ENCODE data around the gene ARMS2.

ARMS2 gene

GRCh38 chr10:122473116-122473515, 18.7 kb downstream of the ARMS2 start:
- no peak for DNase-seq (ENCODE audit: low read depth)

GRCh38 chr10:122474131-122474818, 19.8 kb downstream of the ARMS2 start:
- DNase-seq (ENCODE audit: low read depth): no peak

GRCh38 chr10:122475100-122475499, 20.6 kb downstream of the ARMS2 start:
- DNase-seq (ENCODE audit: low read depth): peak; percentile 35

DNA sequence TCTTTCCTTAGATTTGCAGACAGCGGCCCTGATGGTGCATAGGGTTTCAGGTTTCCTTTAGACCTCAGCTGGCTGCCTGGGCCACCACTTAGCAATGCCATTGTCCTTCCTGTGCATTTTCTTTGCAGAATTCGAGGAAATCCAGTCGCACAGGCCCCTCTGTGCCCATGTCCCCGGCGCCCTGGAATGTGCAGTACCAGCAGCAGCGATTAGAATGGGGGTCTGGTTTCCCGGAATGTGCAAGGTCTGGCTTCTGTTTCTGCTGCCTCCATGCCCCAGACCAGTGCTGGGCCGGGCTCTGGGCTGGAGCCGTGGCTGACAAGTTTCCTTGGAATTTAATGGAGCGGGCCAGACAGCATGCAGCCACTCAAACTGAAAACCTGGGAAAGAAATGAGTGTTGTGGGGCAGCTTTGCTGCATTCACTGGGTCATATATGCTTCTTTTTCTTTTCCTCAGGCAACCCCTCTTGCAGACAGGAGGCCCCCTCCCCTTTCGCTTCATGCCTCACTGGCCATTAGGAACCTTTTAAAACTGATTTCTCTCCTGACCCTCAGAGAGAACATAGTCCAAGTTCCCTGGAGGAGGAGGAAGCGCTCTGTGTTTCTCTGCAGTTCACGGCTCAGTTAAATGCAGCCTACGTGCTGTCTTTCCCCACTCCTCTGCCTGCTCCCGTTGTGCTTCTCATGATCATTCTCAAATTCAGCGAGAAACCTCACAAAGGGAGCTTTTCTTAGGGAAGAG, 21.3 kb downstream of the ARMS2 start:
- DNase-seq (ENCODE audit: low read depth): no peak

- no peak for DNase-seq (ENCODE audit: low read depth)
Measured at GRCh38 chr10:122476333-122476695, 21.9 kb downstream of the ARMS2 start.

GRCh38 chr10:122477436-122477835, 23.0 kb downstream of the ARMS2 start:
- DNase-seq (ENCODE audit: low read depth): no peak

- no peak for DNase-seq (ENCODE audit: low read depth)
Measured at GRCh38 chr10:122478971-122479370, 24.5 kb downstream of the ARMS2 start.

DNA sequence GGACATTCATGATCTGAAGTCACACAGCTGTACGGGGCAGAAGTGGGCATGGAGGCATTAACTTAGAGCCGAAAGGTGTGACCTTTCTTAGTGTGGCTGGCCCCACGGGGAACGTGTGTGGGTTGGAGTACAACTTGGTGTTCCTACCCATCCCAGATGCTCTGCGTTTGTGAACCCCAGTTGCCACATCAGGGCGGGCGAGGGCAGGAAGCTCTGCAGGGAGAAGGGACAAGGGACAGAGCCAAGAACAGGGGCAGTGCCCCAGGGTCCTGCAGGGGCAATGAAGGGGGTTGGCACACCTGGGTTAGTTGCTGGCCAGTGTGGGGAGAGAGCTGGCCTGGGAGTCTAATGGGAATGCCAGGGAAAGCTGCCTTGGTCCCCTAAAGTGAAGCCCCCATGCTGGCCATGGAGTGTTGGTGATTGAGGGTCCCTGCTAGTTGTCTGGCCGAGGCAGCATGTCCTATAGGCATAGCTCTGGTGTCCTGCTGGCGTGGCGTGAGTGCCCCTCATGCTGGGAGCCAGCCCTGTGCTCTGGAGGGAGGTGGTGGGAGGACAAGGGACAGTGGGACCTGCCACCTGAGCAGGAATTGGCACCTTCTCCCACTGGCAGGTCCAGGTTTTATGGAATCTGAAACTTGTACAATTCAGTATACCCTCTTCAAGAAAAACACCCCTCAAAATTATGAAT, 25.8 kb downstream of the ARMS2 start:
- no peak for DNase-seq (ENCODE audit: low read depth)

DNA sequence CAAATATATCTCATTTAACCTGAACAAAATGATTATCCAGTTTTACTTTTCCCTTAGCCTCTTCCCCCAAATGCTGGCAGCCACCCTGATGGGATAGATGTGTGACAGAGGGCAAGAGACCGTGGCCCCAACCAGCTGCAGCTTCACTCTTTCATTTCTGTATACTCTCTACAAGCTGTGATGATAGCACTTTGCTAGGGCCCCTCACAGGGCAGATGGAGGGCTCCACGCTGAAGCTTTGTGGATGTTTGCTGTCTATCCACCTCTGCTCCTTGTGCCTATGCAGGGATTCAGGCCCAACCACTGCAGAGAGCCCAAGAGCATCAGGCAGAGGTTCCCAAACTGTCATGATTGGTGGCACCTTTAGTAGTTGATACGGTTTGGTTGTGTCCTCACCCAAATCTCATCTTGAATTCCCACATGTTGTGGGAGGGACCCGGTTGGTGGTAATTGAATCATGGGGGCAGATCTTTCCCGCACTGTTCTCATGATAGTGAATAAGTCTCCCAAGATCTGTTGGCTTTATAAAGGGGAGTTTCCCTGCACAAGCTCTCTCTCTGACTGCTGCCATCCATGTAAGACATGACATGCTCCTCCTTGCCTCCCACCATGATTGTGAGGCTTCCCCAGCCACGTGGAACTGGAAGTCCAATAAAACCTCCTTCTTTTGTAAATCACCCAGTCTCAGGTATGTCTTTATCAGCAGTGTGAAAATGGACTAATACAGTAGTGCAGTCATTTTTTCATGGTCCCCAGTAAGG, 27.0 kb downstream of the ARMS2 start:
- DNase-seq (ENCODE audit: low read depth): no peak

DNA sequence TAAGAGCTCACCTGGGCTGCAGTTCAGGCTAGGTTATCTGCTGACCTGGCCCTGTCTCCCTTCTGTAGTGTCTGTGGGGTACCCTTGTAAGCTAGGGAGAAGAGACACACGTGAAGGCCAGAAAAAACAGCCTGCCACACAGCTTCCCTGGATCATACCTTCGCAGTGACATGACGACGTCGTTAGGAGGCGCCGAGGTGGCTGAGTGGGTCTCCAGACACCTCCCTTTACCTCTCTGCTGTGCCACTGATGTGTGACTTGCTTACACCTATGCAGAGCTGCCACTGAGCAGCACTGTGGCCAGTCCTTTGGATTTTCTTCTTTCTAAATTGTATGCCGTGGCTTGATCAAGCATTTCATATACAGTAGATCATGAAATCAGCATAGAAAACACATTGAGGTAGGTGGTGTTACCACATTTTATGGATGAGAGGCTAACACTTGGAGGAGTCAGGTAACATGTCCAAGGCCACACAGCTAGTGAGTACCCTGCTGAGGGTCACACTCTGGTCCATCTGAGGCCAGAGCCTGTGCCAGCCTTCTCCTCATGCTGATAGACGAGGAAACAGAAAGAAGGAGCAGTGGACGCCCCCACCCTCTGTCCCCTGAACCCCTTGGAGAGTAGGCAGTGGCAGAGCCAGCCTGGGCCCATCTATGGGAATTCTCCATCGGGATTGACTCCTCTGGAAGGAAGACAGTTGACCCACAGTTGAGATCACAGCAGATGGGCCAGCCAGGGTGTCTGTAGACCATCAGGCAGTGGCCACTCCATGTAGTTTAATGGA, 30.0 kb downstream of the ARMS2 start:
- no peak for DNase-seq (ENCODE audit: low read depth)

- peak; percentile 42 for DNase-seq (ENCODE audit: low read depth)
Measured at GRCh38 chr10:122485670-122486069, 31.2 kb downstream of the ARMS2 start.

- no peak for DNase-seq (ENCODE audit: low read depth)
Measured at GRCh38 chr10:122486406-122487080, 32.1 kb downstream of the ARMS2 start.

DNA sequence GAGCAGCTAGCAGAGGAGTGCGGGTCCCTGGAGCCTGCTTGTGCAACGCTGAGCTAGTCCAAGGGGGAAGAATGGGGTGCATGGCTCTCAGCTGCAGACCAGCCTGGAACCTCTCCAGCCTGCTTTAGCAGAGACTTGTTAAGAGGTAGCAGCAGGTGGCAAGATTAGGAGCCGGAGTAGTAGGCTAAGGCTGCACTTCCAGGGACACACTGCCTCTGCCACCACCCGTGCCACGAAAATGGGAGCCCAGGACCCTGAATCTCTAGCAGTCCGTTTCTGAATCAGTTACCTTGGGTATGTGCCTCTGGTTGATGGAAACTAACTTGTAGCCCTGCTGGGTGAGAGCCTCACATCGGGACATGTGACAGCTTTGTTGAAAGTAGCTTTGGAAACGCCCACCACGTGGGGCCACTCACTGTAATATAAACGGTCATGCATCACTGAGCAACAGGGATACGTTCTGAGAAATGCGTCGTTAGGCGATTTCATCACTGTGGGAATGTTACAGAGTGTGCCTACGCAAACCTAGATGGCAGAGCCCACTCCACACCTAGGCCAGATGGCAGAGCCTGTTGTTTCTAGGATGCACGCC, 32.8 kb downstream of the ARMS2 start:
- DNase-seq (ENCODE audit: low read depth): peak; percentile 87

GRCh38 chr10:122490268-122490667, 35.8 kb downstream of the ARMS2 start:
- peak; percentile 52 for DNase-seq (ENCODE audit: low read depth)

DNA sequence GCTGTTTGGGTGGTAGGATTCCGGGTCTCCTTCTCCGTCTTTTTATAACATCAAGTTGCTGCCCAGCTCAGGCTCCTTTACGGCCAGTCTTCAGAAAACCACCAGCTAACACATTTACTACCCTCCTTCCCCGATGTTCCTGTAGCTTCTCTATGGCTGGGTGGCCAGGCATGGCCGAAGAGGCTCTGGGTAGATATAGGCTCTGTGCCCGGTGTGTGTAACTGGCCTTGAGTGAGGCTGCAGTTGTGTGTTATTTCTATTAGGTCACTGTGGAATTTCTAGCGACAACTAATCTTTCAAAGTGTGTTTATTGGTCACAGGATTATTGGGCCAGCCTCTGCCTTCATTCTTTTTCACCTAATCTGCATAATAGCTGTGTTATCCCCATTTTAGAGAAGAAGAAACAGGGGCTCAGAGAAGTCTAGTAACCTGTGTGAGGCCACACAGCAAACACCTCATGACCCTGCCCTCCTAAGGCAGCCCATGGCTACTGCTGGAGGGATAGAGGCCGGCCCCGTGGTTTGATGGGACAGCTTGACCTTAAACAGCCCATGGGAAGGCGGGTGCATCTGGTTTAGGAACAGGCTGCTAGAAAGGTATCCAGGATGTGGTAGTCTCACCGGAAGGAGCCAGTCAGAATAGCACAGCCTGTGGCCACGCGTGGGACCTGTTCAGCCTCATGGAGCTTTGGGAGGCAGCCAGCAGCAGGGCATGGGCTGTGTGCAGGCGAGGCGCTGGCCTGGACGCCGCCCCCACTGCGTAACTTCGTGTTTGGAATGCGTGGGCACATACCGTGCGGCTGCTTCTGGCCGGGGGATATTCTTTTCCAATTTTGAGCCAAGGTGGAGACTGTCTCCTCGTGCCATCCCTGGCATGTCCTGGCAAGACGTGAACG, 36.6 kb downstream of the ARMS2 start:
- DNase-seq (ENCODE audit: low read depth): peak; percentile 75

- no peak for DNase-seq (ENCODE audit: low read depth)
Measured at GRCh38 chr10:122492006-122492405, 37.6 kb downstream of the ARMS2 start.

GRCh38 chr10:122492999-122493481, 38.6 kb downstream of the ARMS2 start:
- peak; percentile 84 for DNase-seq (ENCODE audit: low read depth)

GRCh38 chr10:122493761-122494160, 39.3 kb downstream of the ARMS2 start:
- no peak for DNase-seq (ENCODE audit: low read depth)

GRCh38 chr10:122494173-122494820, 39.8 kb downstream of the ARMS2 start:
- DNase-seq (ENCODE audit: low read depth): no peak

All from fibroblast of gingiva (primary cell).